SK-N-MC (cell line): Measurements from ENCODE around the gene SDCBP2.

Experiments used
- DNase-seq: peaks from one replicate; pipeline ENCODE4 v3.0.0-alpha.2; 2011; ENCODE audit warnings: low read depth, low spot score
- H3K27ac ChIP-seq: fragments of 200-600 bp; sonication (generic); 2 replicates; pipeline ENCODE4 v1.5.1; 2016; ENCODE audit warnings: mixed run types
- H3K36me3 ChIP-seq: fragments of 200-600 bp; sonication (generic); 2 replicates; pipeline ENCODE4 v1.6.1; 2017; ENCODE audit warnings: antibody characterized with exemption, low read length, mixed read lengths; ENCODE audit not compliant: insufficient read depth
- H3K4me3 ChIP-seq: fragments of 200-600 bp; sonication (generic); 2 replicates; pipeline ENCODE4 v1.5.1; 2016
- H3K9ac ChIP-seq: fragments of 200-600 bp; sonication (generic); 2 replicates; pipeline ENCODE4 v1.8.0; 2017; ENCODE audit warnings: mixed run types, mixed read lengths; ENCODE audit not compliant: insufficient read length
- H3K9me3 ChIP-seq: fragments of 200-600 bp; sonication (generic); 2 replicates; pipeline ENCODE4 v1.6.1; 2017; ENCODE audit warnings: low read depth, mild to moderate bottlenecking, antibody characterized with exemption, low read length, moderate library complexity, mixed read lengths
- EZH2 ChIP-seq: fragments of 200-600 bp; sonication (generic); IDR thresholded peaks from one replicate; pipeline ENCODE4 v1.6.1; 2017; ENCODE audit warnings: antibody characterized with exemption
- FOXP2 ChIP-seq: optimal IDR thresholded peaks from 2 replicates; pipeline ENCODE3; 2011; ENCODE audit warnings: mild to moderate bottlenecking, moderate library complexity; ENCODE audit not compliant: insufficient read depth; ENCODE audit errors: extremely low read length, control extremely low read depth
- POLR2AphosphoS5 ChIP-seq: IDR thresholded peaks from 2 replicates; pipeline ENCODE4 v1.6.1; 2012; ENCODE audit warnings: mild to moderate bottlenecking, low read depth, low read length, borderline replicate concordance

SDCBP2 gene

DNA sequence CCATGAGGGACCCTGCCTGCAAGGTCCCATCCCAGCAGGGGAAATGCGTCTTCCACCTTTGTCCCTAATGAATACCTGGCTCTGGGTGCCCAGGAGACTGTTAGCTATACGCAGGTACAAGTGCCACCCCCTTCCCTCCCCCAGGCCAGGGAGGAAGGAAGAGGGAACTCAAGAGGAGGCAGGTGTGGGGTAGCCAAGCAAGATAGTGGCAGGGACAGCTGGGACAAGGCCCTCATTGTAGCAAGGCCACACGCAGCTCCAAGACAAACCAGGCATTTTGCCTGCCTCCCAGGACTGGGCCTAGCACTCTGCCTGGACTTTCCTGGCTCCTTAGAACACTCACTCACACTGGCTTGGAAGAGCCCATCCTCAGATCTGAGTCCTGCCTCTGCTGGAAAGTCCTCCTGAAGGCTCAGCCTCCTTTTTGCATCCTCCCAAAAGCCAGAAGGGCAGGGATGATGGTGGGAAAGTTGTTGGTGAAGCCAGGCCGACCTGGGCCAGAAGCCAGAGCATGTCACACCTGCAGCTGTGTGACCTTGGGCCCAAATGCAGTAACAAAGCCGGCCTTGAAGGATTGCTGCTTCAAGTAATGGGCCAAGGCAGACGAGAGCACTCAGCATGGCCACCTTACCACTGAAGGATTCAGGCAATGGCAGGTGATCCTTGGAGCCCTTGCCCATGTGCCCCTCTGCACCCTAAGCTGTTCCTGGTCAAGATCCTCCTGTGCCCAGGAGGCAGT is 35.1 kb downstream of the SDCBP2 start:
- TF ChIP-seq FOXP2 (no peak), POLR2AphosphoS5 (no peak), EZH2 (no peak)
- DNase-seq = no peak
- Histone ChIP-seq H3K36me3 (no peaks in the 10 kb centered on the region), H3K9me3 (no peaks in the 10 kb centered on the region), H3K9ac (no peak overlapping the region), H3K27ac (no peak overlapping the region), H3K4me3 (no peak overlapping the region)

GRCh38 chr20:1292620-1293019 is 36.3 kb downstream of the SDCBP2 start:
- no peak overlapping the region for H3K4me3 ChIP-seq
- no peak overlapping the region for H3K27ac ChIP-seq
- no peaks in the 10 kb centered on the region for H3K9me3 ChIP-seq
- TF ChIP-seq FOXP2 (no peak), POLR2AphosphoS5 (no peak), EZH2 (no peak)
- no peak overlapping the region for H3K9ac ChIP-seq
- no peaks in the 10 kb centered on the region for H3K36me3 ChIP-seq
- DNase-seq = no peak

- Histone ChIP-seq H3K27ac (no peak overlapping the region), H3K9me3 (no peaks in the 10 kb centered on the region), H3K36me3 (no peaks in the 10 kb centered on the region), H3K4me3 (no peak overlapping the region), H3K9ac (no peak overlapping the region)
- TF ChIP-seq FOXP2 (no peak), EZH2 (no peak), POLR2AphosphoS5 (no peak)
- no peak for DNase-seq
Observed at GRCh38 chr20:1291191-1291741, 37.7 kb downstream of the SDCBP2 start.

DNA sequence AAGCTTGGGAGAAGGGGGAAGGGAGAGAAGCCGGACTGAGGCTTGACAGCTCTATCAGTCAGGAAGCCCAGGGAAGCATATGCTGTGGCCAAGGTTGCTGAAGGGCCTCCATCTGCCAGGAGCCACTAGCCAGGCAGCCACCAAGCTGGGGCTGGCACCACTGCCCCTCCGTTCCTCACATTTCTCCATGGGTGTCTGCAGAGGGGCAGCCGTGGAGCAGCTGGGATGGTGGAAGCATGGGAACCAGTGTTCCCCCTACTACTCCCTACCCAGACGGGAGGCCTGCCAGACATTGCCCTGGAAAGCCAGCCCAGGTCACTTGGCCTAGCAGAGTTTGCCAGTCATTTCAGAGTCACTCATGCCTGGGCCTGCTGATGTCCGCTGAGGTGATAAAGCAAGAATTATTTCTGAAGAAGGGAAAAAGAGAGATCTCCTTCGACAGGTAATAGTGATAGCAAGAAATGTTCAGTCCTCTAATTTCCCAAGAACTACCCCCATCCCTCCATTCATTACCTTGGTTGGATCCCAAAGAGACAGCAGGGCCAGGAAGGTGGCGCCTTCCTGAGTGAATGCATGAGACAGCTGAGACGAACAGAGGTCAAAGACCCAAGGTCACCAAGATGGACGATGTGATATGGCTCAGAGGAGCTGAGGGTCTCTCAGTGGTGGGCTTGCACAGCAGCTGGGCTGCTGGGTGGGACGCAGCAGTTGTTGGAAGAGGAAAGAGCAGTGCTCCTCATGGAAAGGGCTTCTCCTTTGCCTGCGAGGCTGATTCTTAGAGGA is 41.0 kb downstream of the SDCBP2 start:
- no peak for TF ChIP-seq FOXP2
- TF ChIP-seq POLR2AphosphoS5 = no peak
- TF ChIP-seq EZH2 = no peak
- no peak overlapping the region for H3K4me3 ChIP-seq
- no peak overlapping the region for H3K9ac ChIP-seq

GRCh38 chr20:1287306-1287705 is 41.6 kb downstream of the SDCBP2 start:
- TF ChIP-seq FOXP2 = no peak
- no peak overlapping the region for H3K27ac ChIP-seq

More for the DNA sequence above, 41.0 kb downstream of the SDCBP2 start:
- DNase-seq = no peak
- H3K9me3 ChIP-seq = no peaks in the 10 kb centered on the region
- no peak overlapping the region for H3K27ac ChIP-seq
- H3K36me3 ChIP-seq = no peaks in the 10 kb centered on the region

GRCh38 chr20:1286267-1287024 is 42.5 kb downstream of the SDCBP2 start:
- no peak for TF ChIP-seq EZH2
- TF ChIP-seq POLR2AphosphoS5 = no peak
- TF ChIP-seq FOXP2 = no peak
- Histone ChIP-seq H3K27ac (no peak overlapping the region), H3K9me3 (no peaks in the 10 kb centered on the region), H3K9ac (no peak overlapping the region), H3K36me3 (no peaks in the 10 kb centered on the region), H3K4me3 (no peak overlapping the region)
- DNase-seq = no peak

More at GRCh38 chr20:1287306-1287705, 41.6 kb downstream of the SDCBP2 start:
- H3K9me3 ChIP-seq = no peaks in the 10 kb centered on the region
- H3K4me3 ChIP-seq = no peak overlapping the region
- H3K36me3 ChIP-seq = no peaks in the 10 kb centered on the region
- DNase-seq = no peak
- no peak overlapping the region for H3K9ac ChIP-seq

- no peak overlapping the region for H3K9ac ChIP-seq
- H3K36me3 ChIP-seq = no peaks in the 10 kb centered on the region
- H3K27ac ChIP-seq = no peak overlapping the region
- no peak for TF ChIP-seq EZH2
- TF ChIP-seq POLR2AphosphoS5 = no peak
- TF ChIP-seq FOXP2 = no peak
- no peak overlapping the region for H3K4me3 ChIP-seq
- no peaks in the 10 kb centered on the region for H3K9me3 ChIP-seq
- no peak for DNase-seq
Observed at GRCh38 chr20:1283522-1284510, 45.1 kb downstream of the SDCBP2 start.
